NCI-H2081 (cell line): ENCODE measurements around the gene ANKRD36.
"Not testable (repeated sequence)": the region's sequence is repeated elsewhere in the genome, so short reads cannot be mapped to it uniquely, and the experiment has no call there.

Experiments used
- DNase-seq, 2 experiments: peaks; one replicate each; lab custom pipeline; 2025; lab: John Stamatoyannopoulos, UW

ANKRD36 gene

GRCh38 chr2:97293687-97294086 lies 180.7 kb downstream of the ANKRD36 start:
- not testable (repeated sequence) for DNase-seq
